ENCODE results near the gene RSPH3. TPM values are rescaled to one million over a fixed set of nuclear protein-coding genes. Genes with fewer than 3 reads are reported as not detected.
A peak's percentile ranks its signal among the peaks of the same experiment; 100 is the strongest.

RSPH3 gene
- total and polyA plus RNA-seq, 2 of the 13 experiments (the other 11 are each of a cell fraction or from before 2014, with no cell fraction given), result 1.3 to 3.5 TPM

- intact Hi-C loops (cut with micrococcal nuclease; ENCODE audit: unreplicated experiment), result no loop called here
- in situ Hi-C loops (cut with HindIII; ENCODE audit: extremely low pct_ligation_motif_present, low pct_unique_long_range_greater_than_20kb), result no loop called here
- POLR2A ChIA-PET, result no interaction called here
- FAIRE-seq (no peak), DNase-seq (ENCODE audit: low spot score) (no peak), ATAC-seq (no peak)
- no peaks in the 10 kb centered on the region for H3K36me3 ChIP-seq (replicated peaks in 1 of 2; ENCODE audit: control insufficient read depth in 1 of 2, insufficient read depth in 2 of 2, low read length in 2 of 2)
- H4K20me1 ChIP-seq (ENCODE audit: insufficient read depth, low read length), result no peaks in the 10 kb centered on the region
- peaks cover 8% of the 10 kb centered on the region for H3K4me1 ChIP-seq (ENCODE audit: insufficient read depth, low read length)
- no TSS peak for BruUV-seq (replicated peaks)
- WGBS (ENCODE audit: low lambda C conversion rate), result 46% methylated on average over 14 of the region's 14 CpGs
- no peaks in the 10 kb centered on the region for H3K79me2 ChIP-seq (ENCODE audit: insufficient read depth, low read length)
- CTCF ChIA-PET (ENCODE audit: low intra/inter-chr PET ratio, low total read pairs), result no interaction called here
- no peak overlapping the region for H3K9ac ChIP-seq (ENCODE audit: insufficient read depth, low read depth, low read length)
- no peak overlapping the region for H3K4me2 ChIP-seq (ENCODE audit: low read depth, low read length)
- H3K27me3 ChIP-seq (ENCODE audit: control insufficient read depth in 1 of 2, insufficient read depth in 2 of 2, low read length in 2 of 2), result peaks cover 9 to 50% of the 10 kb centered on the region in 2 experiments; a peak in 4 of 5 replicates
- TF ChIP-seq HNRNPL (IDR thresholded peaks at IDR 0.05; ENCODE audit: low read depth, low read length) (no peak), NKX3-1 (CRISPR knock-in tag; IDR thresholded peaks at IDR 0.05) (no peak), NR1H2 (CRISPR knock-in tag; IDR thresholded peaks at IDR 0.05; ENCODE audit: borderline replicate concordance, low read depth) (no peak), NBN (conservative IDR thresholded peaks at IDR 0.05) (no peak)
- no peak overlapping the region for H2AFZ ChIP-seq (ENCODE audit: low read length)
- H3K4me3 ChIP-seq (replicated peaks in 1 of 3; ENCODE audit: insufficient read depth in 1 of 3, low read depth in 2 of 3, low read length in 3 of 3), result no peak overlapping the region
- no peak overlapping the region for H3K27ac ChIP-seq (ENCODE audit: extremely low read length, insufficient read depth, low read length)
- H3K9me3 ChIP-seq (ENCODE audit: low read length), result no peaks in the 10 kb centered on the region
These were observed 36.7 kb upstream of the RSPH3 start for GRCh38 chr6:159036673-159037072.

GRCh38 chr6:159035891-159036290 lies 35.9 kb upstream of the RSPH3 start:
- FAIRE-seq (no peak), ATAC-seq (peak; percentile 21; the same call in 2 of the 3 replicates), DNase-seq (ENCODE audit: low spot score) (no peak)
- peaks cover 8% of the 10 kb centered on the region for H3K4me1 ChIP-seq (ENCODE audit: insufficient read depth, low read length)
- no peak overlapping the region for H3K4me3 ChIP-seq (replicated peaks in 1 of 3; ENCODE audit: insufficient read depth in 1 of 3, low read depth in 2 of 3, low read length in 3 of 3)
- ChIA-PET CTCF (ENCODE audit: low intra/inter-chr PET ratio, low total read pairs) (no interaction called here), POLR2A (no interaction called here)
- H3K79me2 ChIP-seq (ENCODE audit: insufficient read depth, low read length), result no peaks in the 10 kb centered on the region
- no TSS peak for BruUV-seq (replicated peaks)
- no peak overlapping the region for H3K9ac ChIP-seq (ENCODE audit: insufficient read depth, low read depth, low read length)
- H4K20me1 ChIP-seq (ENCODE audit: insufficient read depth, low read length), result no peaks in the 10 kb centered on the region
- no peaks in the 10 kb centered on the region for H3K9me3 ChIP-seq (ENCODE audit: low read length)
- no peak overlapping the region for H2AFZ ChIP-seq (ENCODE audit: low read length)
- H3K27me3 ChIP-seq (ENCODE audit: control insufficient read depth in 1 of 2, insufficient read depth in 2 of 2, low read length in 2 of 2), result peaks cover 6 to 46% of the 10 kb centered on the region in 2 experiments; a peak in 4 of 5 replicates
- 55% methylated on average over 17 of the region's 17 CpGs for WGBS (ENCODE audit: low lambda C conversion rate)
- H3K36me3 ChIP-seq (replicated peaks in 1 of 2; ENCODE audit: control insufficient read depth in 1 of 2, insufficient read depth in 2 of 2, low read length in 2 of 2), result no peaks in the 10 kb centered on the region
- no peak overlapping the region for H3K27ac ChIP-seq (ENCODE audit: extremely low read length, insufficient read depth, low read length)
- H3K4me2 ChIP-seq (ENCODE audit: low read depth, low read length), result no peak overlapping the region
- in situ Hi-C loops (cut with HindIII; ENCODE audit: extremely low pct_ligation_motif_present, low pct_unique_long_range_greater_than_20kb) (no loop called here), intact Hi-C loops (cut with micrococcal nuclease; ENCODE audit: unreplicated experiment) (no loop called here)
- TF ChIP-seq REST (IDR thresholded peaks at IDR 0.05; ENCODE audit: borderline replicate concordance in 1 of 2, low read depth in 1 of 2, low read length in 2 of 2) (no peak), ZNF264 (CRISPR knock-in tag; IDR thresholded peaks at IDR 0.05) (no peak), SALL1 (CRISPR knock-in tag; IDR thresholded peaks at IDR 0.05) (no peak), TP53 (CRISPR knock-in tag; conservative IDR thresholded peaks at IDR 0.05) (no peak), TFAP4 (IDR thresholded peaks at IDR 0.05; ENCODE audit: borderline replicate concordance, low read depth) (no peak), TCF7 (IDR thresholded peaks at IDR 0.05; ENCODE audit: low read depth) (no peak), DMTF1 (CRISPR knock-in tag; IDR thresholded peaks at IDR 0.05) (no peak), ZNF501 (CRISPR knock-in tag; IDR thresholded peaks at IDR 0.05) (no peak)
